ENCODE data around the gene SEPTIN2.

DNA sequence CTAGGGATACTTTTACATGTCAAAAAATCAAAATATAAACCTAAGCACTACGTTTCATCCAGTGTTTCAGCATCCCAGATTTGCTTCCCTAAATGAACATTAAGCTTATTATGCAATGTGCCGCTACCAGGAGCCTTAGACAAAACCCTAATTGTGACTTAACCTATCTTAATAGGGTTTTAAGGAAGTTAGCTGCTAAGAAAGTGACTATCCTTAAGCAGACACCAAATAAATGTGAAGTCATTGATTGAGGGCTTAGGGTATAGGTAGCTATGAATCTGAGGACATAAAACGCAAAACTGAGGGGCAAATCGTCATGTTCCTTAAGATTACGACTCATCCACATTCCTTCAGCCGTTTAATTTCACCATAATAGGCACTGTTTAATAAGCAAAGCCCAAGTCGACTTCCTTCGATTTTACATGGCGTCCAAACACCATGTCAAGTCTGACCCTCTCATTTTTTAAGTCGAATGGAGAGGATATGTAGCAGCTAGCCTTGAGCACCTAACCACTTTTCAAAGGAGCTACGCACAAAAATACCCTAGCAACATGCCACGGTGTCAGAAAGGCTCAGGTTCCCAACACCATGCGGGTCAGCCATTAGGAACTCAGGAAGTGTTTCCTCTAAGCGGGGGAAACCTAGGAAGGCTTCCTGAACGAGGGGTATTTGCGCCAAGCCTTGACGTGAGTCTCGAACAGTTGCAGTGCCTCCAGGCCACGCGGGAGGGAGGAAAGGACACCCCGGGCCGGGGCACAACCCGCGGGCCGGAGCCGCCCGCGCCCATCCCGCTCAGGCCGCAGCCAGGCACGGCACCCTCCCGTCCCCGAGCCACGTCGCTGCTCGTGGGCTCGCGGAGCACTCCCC, 1.3 kb upstream of the SEPTIN2 start:
- TF ChIP-seq, protein P1, sequence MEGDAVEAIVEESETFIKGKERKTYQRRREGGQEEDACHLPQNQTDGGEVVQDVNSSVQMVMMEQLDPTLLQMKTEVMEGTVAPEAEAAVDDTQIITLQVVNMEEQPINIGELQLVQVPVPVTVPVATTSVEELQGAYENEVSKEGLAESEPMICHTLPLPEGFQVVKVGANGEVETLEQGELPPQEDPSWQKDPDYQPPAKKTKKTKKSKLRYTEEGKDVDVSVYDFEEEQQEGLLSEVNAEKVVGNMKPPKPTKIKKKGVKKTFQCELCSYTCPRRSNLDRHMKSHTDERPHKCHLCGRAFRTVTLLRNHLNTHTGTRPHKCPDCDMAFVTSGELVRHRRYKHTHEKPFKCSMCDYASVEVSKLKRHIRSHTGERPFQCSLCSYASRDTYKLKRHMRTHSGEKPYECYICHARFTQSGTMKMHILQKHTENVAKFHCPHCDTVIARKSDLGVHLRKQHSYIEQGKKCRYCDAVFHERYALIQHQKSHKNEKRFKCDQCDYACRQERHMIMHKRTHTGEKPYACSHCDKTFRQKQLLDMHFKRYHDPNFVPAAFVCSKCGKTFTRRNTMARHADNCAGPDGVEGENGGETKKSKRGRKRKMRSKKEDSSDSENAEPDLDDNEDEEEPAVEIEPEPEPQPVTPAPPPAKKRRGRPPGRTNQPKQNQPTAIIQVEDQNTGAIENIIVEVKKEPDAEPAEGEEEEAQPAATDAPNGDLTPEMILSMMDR (IDR thresholded peaks at IDR 0.05) = peak in 1 of 5 experiments; percentile 16
- no peak for TF ChIP-seq EP300 (IDR thresholded peaks at IDR 0.05)
- TF ChIP-seq POLR2A (IDR thresholded peaks at IDR 0.05) = no peak
